Measurements from ENCODE around the gene GUCA1A.
"Not testable (repeated sequence)": the region's sequence is repeated elsewhere in the genome, so short reads cannot be mapped to it uniquely, and the experiment has no call there.

GUCA1A gene

GRCh38 chr6:42216495-42216894, 43.3 kb downstream of the GUCA1A start:
- DNase-seq, result not testable (repeated sequence)

GRCh38 chr6:42217157-42217518, 44.0 kb downstream of the GUCA1A start:
- DNase-seq, result no peak

GRCh38 chr6:42217519-42218367, 44.6 kb downstream of the GUCA1A start, which contains the start of gene MRPS10:
Gene MRPS10 (minus strand): TSS chr6:42217861. CDS start chr6:42217849, 12 bp downstream.
- peak; percentile 82 for DNase-seq

- DNase-seq, result no peak
These were observed 47.6 kb downstream of the GUCA1A start for GRCh38 chr6:42220807-42221206.

- DNase-seq, result no peak
These were observed 48.4 kb downstream of the GUCA1A start for GRCh38 chr6:42221546-42221945.

GRCh38 chr6:42222448-42222847, 49.3 kb downstream of the GUCA1A start:
- DNase-seq, result no peak

- DNase-seq, result no peak
These were observed 51.3 kb downstream of the GUCA1A start for GRCh38 chr6:42224222-42225028.

GRCh38 chr6:42225029-42225339, 51.8 kb downstream of the GUCA1A start:
- no peak for DNase-seq

- DNase-seq, result no peak
These were observed 52.3 kb downstream of the GUCA1A start for GRCh38 chr6:42225419-42225818.

- no peak for DNase-seq
These were observed 53.0 kb downstream of the GUCA1A start for GRCh38 chr6:42226161-42226611.

GRCh38 chr6:42226645-42227143, 53.5 kb downstream of the GUCA1A start:
- DNase-seq, result no peak

GRCh38 chr6:42227173-42227850, 54.1 kb downstream of the GUCA1A start:
- no peak for DNase-seq

- no peak for DNase-seq
These were observed 55.1 kb downstream of the GUCA1A start for GRCh38 chr6:42228305-42228704.
